ENCODE measurements around the gene NANS. TPM values are rescaled to one million over a fixed set of nuclear protein-coding genes. Genes with fewer than 3 reads are reported as not detected.
A peak's percentile ranks its signal among the peaks of the same experiment; 100 is the strongest.

The NANS gene
- total and polyA plus RNA-seq, 4 donors, result 23.4 to 55.4 (median 42.8) TPM

DNA sequence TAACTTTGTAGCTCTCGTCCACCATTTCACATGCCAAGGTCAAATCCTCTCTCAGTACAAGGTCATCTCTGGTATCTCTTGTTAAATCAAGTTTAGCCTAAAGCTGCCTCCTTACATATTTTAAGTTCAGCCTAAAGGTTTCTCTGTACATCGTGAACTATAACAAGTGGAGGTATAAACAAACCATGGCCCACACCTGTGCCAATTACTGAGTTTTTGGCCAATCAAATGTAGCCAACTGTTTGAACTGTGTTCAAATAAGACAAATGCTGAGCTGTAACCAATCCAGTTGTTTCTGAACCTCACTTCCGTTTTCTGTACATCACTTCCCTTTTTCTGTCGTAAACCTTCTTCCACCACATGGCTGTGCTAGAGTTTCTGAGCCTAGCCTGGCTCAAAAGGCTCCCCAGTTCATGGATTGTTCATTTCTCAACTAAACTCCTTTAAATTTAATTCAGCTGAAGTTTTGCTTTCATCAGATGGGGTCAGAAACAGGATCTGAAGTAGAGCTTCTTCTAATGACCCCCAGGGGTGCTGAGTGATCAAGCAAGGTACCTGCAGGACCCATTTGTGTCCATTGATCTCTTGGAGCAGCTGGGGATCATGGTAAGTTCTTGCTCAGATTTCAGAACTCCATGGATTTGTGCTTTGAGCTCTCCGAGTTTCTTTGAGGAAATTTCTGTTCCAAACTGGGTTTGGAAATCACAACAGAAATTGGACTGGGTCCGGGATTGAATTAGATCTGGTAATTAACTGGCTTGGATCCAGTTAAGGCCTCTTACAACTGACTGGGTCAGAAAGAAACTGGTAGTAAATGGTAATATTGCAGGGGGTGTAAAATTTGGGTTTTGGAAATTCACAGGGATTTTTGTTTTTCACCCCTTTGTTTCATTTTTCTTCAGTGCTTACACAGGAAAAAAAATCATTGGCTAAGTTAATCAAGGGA is 11.0 kb upstream of the NANS start:
- Histone ChIP-seq H3K27me3 (ENCODE audit: control insufficient read depth in 4 of 4, insufficient read depth in 4 of 4, low read length in 3 of 4) (no peaks in the 10 kb centered on the region), H3K36me3 (ENCODE audit: control insufficient read depth in 4 of 4, insufficient read depth in 3 of 4, low read depth in 1 of 4, low read length in 3 of 4) (no peaks in the 10 kb centered on the region), H3K9me3 (ENCODE audit: control insufficient read depth in 4 of 4, low read length in 3 of 4) (no peaks in the 10 kb centered on the region), H3K4me3 (ENCODE audit: low read depth in 1 of 3, low read length in 3 of 3) (no peak overlapping the region), H3K27ac (ENCODE audit: low read depth in 1 of 2, low read length in 2 of 2) (no peak overlapping the region), H3K9ac (ENCODE audit: low read depth in 1 of 2, low read length in 2 of 2) (no peak overlapping the region), H3K4me1 (ENCODE audit: control insufficient read depth in 4 of 4, insufficient read depth in 4 of 4, low read length in 3 of 4) (no peaks in the 10 kb centered on the region)
- no peak for DNase-seq (ENCODE audit: low spot score)
- WGBS, result 79% methylated on average over 6 of the region's 6 CpGs
- no peak for TF ChIP-seq SP1 (IDR thresholded peaks at IDR 0.05)
- TF ChIP-seq GABPA (IDR thresholded peaks at IDR 0.05 in 1 of 2, conservative IDR thresholded peaks at IDR 0.05 in 1 of 2), result peak; percentile 14 to 48
- no peak for TF ChIP-seq FOXA2 (IDR thresholded peaks at IDR 0.05)
- no peak for TF ChIP-seq ATF3 (IDR thresholded peaks at IDR 0.05)
- no peak for TF ChIP-seq HNF4G (IDR thresholded peaks at IDR 0.05)
- peak; percentile 22 for TF ChIP-seq MAX (IDR thresholded peaks at IDR 0.05)

DNA sequence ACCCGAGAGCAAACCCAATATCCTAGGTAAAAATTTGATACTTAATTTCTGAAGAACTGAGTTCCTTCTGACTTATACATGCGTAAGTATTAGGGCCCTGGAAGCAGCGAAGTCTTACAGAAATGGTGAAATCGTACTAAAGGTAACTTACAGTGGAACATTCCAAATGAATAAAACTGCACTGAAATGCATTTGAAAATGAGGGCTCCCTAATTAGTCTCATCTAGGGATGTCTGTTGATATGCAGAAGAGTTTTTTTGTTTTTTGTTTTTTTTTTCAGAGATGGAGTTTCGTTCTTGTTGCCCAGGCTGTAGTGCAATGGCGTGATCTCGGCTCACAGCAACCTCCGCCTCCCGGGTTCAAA is 10.4 kb upstream of the NANS start:
- 96% methylated on average over 9 of the region's 9 CpGs for whole genome bisulfite sequencing

DNA sequence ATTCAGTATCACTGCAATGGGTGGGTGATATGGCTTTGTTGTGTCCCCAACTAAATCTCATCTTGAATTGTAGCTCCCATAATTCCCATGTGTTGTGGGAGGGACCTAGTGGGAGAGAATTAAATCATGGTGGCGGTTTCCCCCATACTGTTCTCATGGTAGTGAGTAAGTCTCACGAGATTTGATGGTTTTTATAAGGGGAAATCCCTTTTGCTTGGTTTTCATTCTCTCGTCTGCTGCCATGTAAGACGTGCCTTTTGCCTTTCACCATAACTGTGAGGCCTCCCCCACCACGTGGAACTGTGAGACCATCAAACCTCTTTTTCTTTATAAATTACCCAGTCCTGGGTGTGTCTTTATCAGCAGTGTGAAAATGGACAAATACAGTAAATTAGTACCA is 9.5 kb upstream of the NANS start:
- TF ChIP-seq ATF3 (IDR thresholded peaks at IDR 0.05) (no peak), FOXA2 (IDR thresholded peaks at IDR 0.05) (no peak), SP1 (IDR thresholded peaks at IDR 0.05) (no peak), GABPA (IDR thresholded peaks at IDR 0.05 in 1 of 2, conservative IDR thresholded peaks at IDR 0.05 in 1 of 2) (no peak), EGR1 (IDR thresholded peaks at IDR 0.05; ENCODE audit: low read depth in 2 of 2) (no peak), HNF4G (IDR thresholded peaks at IDR 0.05) (no peak), FOXA1 (IDR thresholded peaks at IDR 0.05) (no peak), JUND (IDR thresholded peaks at IDR 0.05) (no peak)
- no peak for DNase-seq (ENCODE audit: low spot score)
- H3K4me3 ChIP-seq (ENCODE audit: low read depth in 1 of 3, low read length in 3 of 3), result no peak overlapping the region
- H3K36me3 ChIP-seq (ENCODE audit: control insufficient read depth in 4 of 4, insufficient read depth in 3 of 4, low read depth in 1 of 4, low read length in 3 of 4), result no peaks in the 10 kb centered on the region
- H3K9ac ChIP-seq (ENCODE audit: low read depth in 1 of 2, low read length in 2 of 2), result no peak overlapping the region
- WGBS, result 86% methylated on average over 5 of the region's 5 CpGs
- no peaks in the 10 kb centered on the region for H3K9me3 ChIP-seq (ENCODE audit: control insufficient read depth in 4 of 4, low read length in 3 of 4)
- no peak overlapping the region for H3K27ac ChIP-seq (ENCODE audit: low read depth in 1 of 2, low read length in 2 of 2)
- H3K4me1 ChIP-seq (ENCODE audit: control insufficient read depth in 4 of 4, insufficient read depth in 4 of 4, low read length in 3 of 4), result no peaks in the 10 kb centered on the region
- H3K27me3 ChIP-seq (ENCODE audit: control insufficient read depth in 4 of 4, insufficient read depth in 4 of 4, low read length in 3 of 4), result no peaks in the 10 kb centered on the region

More for the DNA sequence above, 10.4 kb upstream of the NANS start:
- H3K4me1 ChIP-seq (ENCODE audit: control insufficient read depth in 4 of 4, insufficient read depth in 4 of 4, low read length in 3 of 4), result no peaks in the 10 kb centered on the region
- no peaks in the 10 kb centered on the region for H3K9me3 ChIP-seq (ENCODE audit: control insufficient read depth in 4 of 4, low read length in 3 of 4)
- H3K36me3 ChIP-seq (ENCODE audit: control insufficient read depth in 4 of 4, insufficient read depth in 3 of 4, low read depth in 1 of 4, low read length in 3 of 4), result no peaks in the 10 kb centered on the region
- DNase-seq (ENCODE audit: low spot score), result no peak
- TF ChIP-seq RAD21 (IDR thresholded peaks at IDR 0.05), result no peak
- TF ChIP-seq YY1 (IDR thresholded peaks at IDR 0.05), result no peak
- TF ChIP-seq MAX (IDR thresholded peaks at IDR 0.05), result no peak
- no peak for TF ChIP-seq SP1 (IDR thresholded peaks at IDR 0.05)
- TF ChIP-seq NR2F2 (IDR thresholded peaks at IDR 0.05), result no peak
- TF ChIP-seq, protein P1, sequence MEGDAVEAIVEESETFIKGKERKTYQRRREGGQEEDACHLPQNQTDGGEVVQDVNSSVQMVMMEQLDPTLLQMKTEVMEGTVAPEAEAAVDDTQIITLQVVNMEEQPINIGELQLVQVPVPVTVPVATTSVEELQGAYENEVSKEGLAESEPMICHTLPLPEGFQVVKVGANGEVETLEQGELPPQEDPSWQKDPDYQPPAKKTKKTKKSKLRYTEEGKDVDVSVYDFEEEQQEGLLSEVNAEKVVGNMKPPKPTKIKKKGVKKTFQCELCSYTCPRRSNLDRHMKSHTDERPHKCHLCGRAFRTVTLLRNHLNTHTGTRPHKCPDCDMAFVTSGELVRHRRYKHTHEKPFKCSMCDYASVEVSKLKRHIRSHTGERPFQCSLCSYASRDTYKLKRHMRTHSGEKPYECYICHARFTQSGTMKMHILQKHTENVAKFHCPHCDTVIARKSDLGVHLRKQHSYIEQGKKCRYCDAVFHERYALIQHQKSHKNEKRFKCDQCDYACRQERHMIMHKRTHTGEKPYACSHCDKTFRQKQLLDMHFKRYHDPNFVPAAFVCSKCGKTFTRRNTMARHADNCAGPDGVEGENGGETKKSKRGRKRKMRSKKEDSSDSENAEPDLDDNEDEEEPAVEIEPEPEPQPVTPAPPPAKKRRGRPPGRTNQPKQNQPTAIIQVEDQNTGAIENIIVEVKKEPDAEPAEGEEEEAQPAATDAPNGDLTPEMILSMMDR (IDR thresholded peaks at IDR 0.05; ENCODE audit: low read depth, low read length, missing input control), result no peak
- no peak for TF ChIP-seq JUND (IDR thresholded peaks at IDR 0.05)
- TF ChIP-seq HNF4G (IDR thresholded peaks at IDR 0.05), result no peak
- TF ChIP-seq FOXA2 (IDR thresholded peaks at IDR 0.05), result no peak
- TF ChIP-seq EGR1 (IDR thresholded peaks at IDR 0.05; ENCODE audit: low read depth in 2 of 2), result no peak
- no peak overlapping the region for H3K4me3 ChIP-seq (ENCODE audit: low read depth in 1 of 3, low read length in 3 of 3)
- H3K9ac ChIP-seq (ENCODE audit: low read depth in 1 of 2, low read length in 2 of 2), result no peak overlapping the region
- no peaks in the 10 kb centered on the region for H3K27me3 ChIP-seq (ENCODE audit: control insufficient read depth in 4 of 4, insufficient read depth in 4 of 4, low read length in 3 of 4)
- H3K27ac ChIP-seq (ENCODE audit: low read depth in 1 of 2, low read length in 2 of 2), result no peak overlapping the region
